HCT116 (cell line): Measurements from ENCODE around the gene ADAMTS14. TPM values are rescaled to one million over a fixed set of nuclear protein-coding genes. Genes with fewer than 3 reads are reported as not detected.

Source experiments
- ATAC-seq: fragments of 200-7000 bp; cut with Tn5 transposase; 2 replicates; pipeline ENCODE4 v1.9.1; 2020; ENCODE audit warnings: mild to moderate bottlenecking, moderate library complexity
- BruUV-seq: library from RNA; stranded (reverse); fragments of 400-500 nt; replicated peaks from 2 replicates; lab custom pipeline; 2021; lab: Mats Ljungman, UMichigan
- CTCF ChIA-PET: fragments of 300-600 bp; sonication (Branson Sonifier 250); formaldehyde crosslinking; loops from one replicate; lab custom pipeline; 2021; ENCODE audit warnings: antibody characterized with exemption; lab: Charles Lee
- POLR2A ChIA-PET: fragments of 300-600, 350-600 bp; sonication (Branson Sonifier 250); formaldehyde crosslinking; loops from one replicate; lab custom pipeline; 2021; ENCODE audit warnings: antibody characterized with exemption; lab: Charles Lee
- RAD21 ChIA-PET, 2 experiments: fragments of 300-600 bp; sonication (Branson Sonifier 250); formaldehyde crosslinking; loops; one replicate each; lab custom pipeline; 2023; ENCODE audit warnings: low total read pairs in 2 of 2; ENCODE audit not compliant: uncharacterized antibody in 2 of 2, unreplicated experiment in 2 of 2, low non-redundant PET in 1 of 2; lab: Charles Lee
- DNase-seq: peaks from one replicate; pipeline ENCODE4 v3.0.0-alpha.2; 2010; ENCODE audit warnings: low read depth, low spot score
- H2AFZ ChIP-seq: fragments of 200-600 bp; shearing (Covaris generic), sonication (generic); 2 replicates; pipeline ENCODE4 v1.6.1; 2017; ENCODE audit warnings: low read depth, mixed run types, mixed read lengths, antibody characterized with exemption, low read length; ENCODE audit not compliant: poor library complexity, severe bottlenecking
- H3K27ac ChIP-seq: 2 replicates; pipeline ENCODE4 v1.5.1; 2012; ENCODE audit warnings: low read depth, low read length
- H3K27me3 ChIP-seq: fragments of 200-600 bp; sonication (generic); 2 replicates; pipeline ENCODE4 v1.6.1; 2016; ENCODE audit warnings: mixed run types, low read length, mixed read lengths; ENCODE audit not compliant: insufficient read depth
- H3K36me3 ChIP-seq, 2 experiments: fragments of 200-500 bp in 1 of 2; fragments of 200-600 bp in 1 of 2; sonication (Bioruptor generic) in 1 of 2; sonication (generic) in 1 of 2; 2 replicates each; pipeline versions ENCODE4 v1.5.1 to v1.6.1; 2014 to 2016; ENCODE audit warnings: low read length in 2 of 2, inconsistent platforms in 1 of 2, mixed read lengths in 1 of 2, mixed run types in 1 of 2; ENCODE audit not compliant: insufficient read depth in 2 of 2, control insufficient read depth in 1 of 2
- H3K4me1 ChIP-seq, 2 experiments: fragments of 200-600 bp in 1 of 2; sonication (generic) in 1 of 2; 2 replicates each; pipeline versions ENCODE4 v1.5.1 to v1.6.1; 2012 to 2017; ENCODE audit warnings: low read length in 2 of 2, inconsistent platforms in 1 of 2, mild to moderate bottlenecking in 1 of 2, mixed read lengths in 1 of 2, mixed run types in 1 of 2, moderate library complexity in 1 of 2; ENCODE audit not compliant: insufficient read depth in 2 of 2, control insufficient read depth in 1 of 2
- H3K4me2 ChIP-seq: fragments of 200-600 bp; sonication (generic); 2 replicates; pipeline ENCODE4 v1.6.1; 2017; ENCODE audit warnings: mixed run types, low read length, mixed read lengths
- H3K4me3 ChIP-seq, 2 experiments: fragments of 200-600 bp in 1 of 2; sonication (generic) in 1 of 2; replicated peaks in 1 of 2; 2 replicates each; pipeline ENCODE4 v1.5.1; 2011 to 2016; ENCODE audit warnings: low read length in 2 of 2, control low read depth in 1 of 2, low read depth in 1 of 2, mild to moderate bottlenecking in 1 of 2, mixed read lengths in 1 of 2, mixed run types in 1 of 2
- H3K79me2 ChIP-seq: fragments of 200-600 bp; sonication (generic); 2 replicates; pipeline ENCODE4 v1.6.1; 2017; ENCODE audit warnings: mild to moderate bottlenecking, mixed run types, low read length, moderate library complexity, mixed read lengths; ENCODE audit not compliant: insufficient read depth
- H3K9ac ChIP-seq: fragments of 200-600 bp; sonication (generic); 2 replicates; pipeline ENCODE4 v1.6.1; 2016; ENCODE audit warnings: low read length, mixed read lengths
- H3K9me2 ChIP-seq: fragments of 200-600 bp; sonication (generic), shearing (Covaris generic); 2 replicates; pipeline ENCODE4 v1.6.1; 2017; ENCODE audit warnings: mixed run types, mild to moderate bottlenecking, moderate library complexity; ENCODE audit not compliant: insufficient read depth
- H3K9me3 ChIP-seq, 2 experiments: fragments of 200-500 bp in 1 of 2; fragments of 200-600 bp in 1 of 2; sonication (Bioruptor generic) in 1 of 2; sonication (generic) in 1 of 2; 2 replicates each; pipeline ENCODE4 v1.6.1; 2014 to 2017; ENCODE audit warnings: low read length in 2 of 2, mixed read lengths in 2 of 2, inconsistent platforms in 1 of 2, low read depth in 1 of 2, mild to moderate bottlenecking in 1 of 2, mixed run types in 1 of 2, moderate library complexity in 1 of 2; ENCODE audit not compliant: control insufficient read depth in 1 of 2, insufficient read depth in 1 of 2
- H4K20me1 ChIP-seq: fragments of 200-600 bp; sonication (generic), shearing (Covaris generic); 2 replicates; pipeline ENCODE4 v1.6.1; 2017; ENCODE audit warnings: mixed run types, mild to moderate bottlenecking, moderate library complexity; ENCODE audit not compliant: insufficient read depth
- CBX3 ChIP-seq: IDR thresholded peaks from 2 replicates; pipeline ENCODE4 v1.6.1; 2012; ENCODE audit warnings: low read depth
- EGR1 ChIP-seq: IDR thresholded peaks from 2 replicates; pipeline ENCODE4 v1.6.1; 2012; ENCODE audit warnings: low read depth
- ELF1 ChIP-seq: IDR thresholded peaks from 2 replicates; pipeline ENCODE4 v1.6.1; 2012; ENCODE audit warnings: low read depth, borderline replicate concordance
- EZH2phosphoT487 ChIP-seq: fragments of 200-600 bp; IDR thresholded peaks from 2 replicates; pipeline ENCODE4 v1.6.1; 2018; ENCODE audit warnings: antibody characterized with exemption, borderline replicate concordance
- FOSL1 ChIP-seq: IDR thresholded peaks from 2 replicates; pipeline ENCODE4 v1.6.1; 2012; ENCODE audit warnings: low read depth
- JUND ChIP-seq: IDR thresholded peaks from 2 replicates; pipeline ENCODE4 v1.6.1; 2012
- MAX ChIP-seq: IDR thresholded peaks from 2 replicates; pipeline ENCODE4 v1.6.1; 2012
- POLR2A ChIP-seq: IDR thresholded peaks from 2 replicates; pipeline ENCODE4 v1.7.0; 2011; ENCODE audit warnings: borderline replicate concordance; ENCODE audit not compliant: insufficient read depth, insufficient read length; ENCODE audit errors: extremely low read depth
- POLR2AphosphoS5 ChIP-seq: IDR thresholded peaks from 2 replicates; pipeline ENCODE4 v1.6.1; 2011; ENCODE audit warnings: mild to moderate bottlenecking, low read depth, low read length, moderate library complexity
- RAD21 ChIP-seq: IDR thresholded peaks from 2 replicates; pipeline ENCODE4 v1.6.1; 2012; ENCODE audit warnings: low read depth, mild to moderate bottlenecking
- TCF7L2 ChIP-seq: IDR thresholded peaks from 2 replicates; pipeline ENCODE4 v1.7.0; 2011; ENCODE audit warnings: borderline replicate concordance, inconsistent platforms; ENCODE audit not compliant: insufficient read depth, insufficient read length; ENCODE audit errors: extremely low read depth
- ZBTB33 ChIP-seq: IDR thresholded peaks from 2 replicates; pipeline ENCODE4 v1.6.1; 2011; ENCODE audit warnings: mild to moderate bottlenecking, low read length, moderate library complexity; ENCODE audit not compliant: insufficient replicate concordance; ENCODE audit errors: extremely low read depth
- ZFX ChIP-seq: fragments of 450-650 bp; IDR thresholded peaks from 2 replicates; pipeline ENCODE4 v1.6.1; 2017
- ZNF274 ChIP-seq: fragments of 200-500 bp; sonication (Bioruptor generic); IDR thresholded peaks from 2 replicates; pipeline ENCODE4 v1.6.1; 2014; ENCODE audit warnings: mild to moderate bottlenecking, low read depth, low read length, inconsistent platforms
- intact Hi-C: fragments of 100-400 bp; cut with micrococcal nuclease; formaldehyde crosslinking; loops from 2 replicates; pipeline ENCODE4 v1.10.0; 2022
- total RNA-seq: library from RNA; stranded (reverse); gene quantifications from one replicate; pipeline ENCODE4 v1.2.1, GENCODE V29; 2021; ENCODE audit not compliant: unreplicated experiment
- TF ChIP-seq, protein P1 (sequence below): IDR thresholded peaks from 2 replicates; pipeline ENCODE4 v1.6.1; 2012

Gene ADAMTS14
- total RNA-seq, 1 experiment from 2014 or later: 13.2 TPM

DNA sequence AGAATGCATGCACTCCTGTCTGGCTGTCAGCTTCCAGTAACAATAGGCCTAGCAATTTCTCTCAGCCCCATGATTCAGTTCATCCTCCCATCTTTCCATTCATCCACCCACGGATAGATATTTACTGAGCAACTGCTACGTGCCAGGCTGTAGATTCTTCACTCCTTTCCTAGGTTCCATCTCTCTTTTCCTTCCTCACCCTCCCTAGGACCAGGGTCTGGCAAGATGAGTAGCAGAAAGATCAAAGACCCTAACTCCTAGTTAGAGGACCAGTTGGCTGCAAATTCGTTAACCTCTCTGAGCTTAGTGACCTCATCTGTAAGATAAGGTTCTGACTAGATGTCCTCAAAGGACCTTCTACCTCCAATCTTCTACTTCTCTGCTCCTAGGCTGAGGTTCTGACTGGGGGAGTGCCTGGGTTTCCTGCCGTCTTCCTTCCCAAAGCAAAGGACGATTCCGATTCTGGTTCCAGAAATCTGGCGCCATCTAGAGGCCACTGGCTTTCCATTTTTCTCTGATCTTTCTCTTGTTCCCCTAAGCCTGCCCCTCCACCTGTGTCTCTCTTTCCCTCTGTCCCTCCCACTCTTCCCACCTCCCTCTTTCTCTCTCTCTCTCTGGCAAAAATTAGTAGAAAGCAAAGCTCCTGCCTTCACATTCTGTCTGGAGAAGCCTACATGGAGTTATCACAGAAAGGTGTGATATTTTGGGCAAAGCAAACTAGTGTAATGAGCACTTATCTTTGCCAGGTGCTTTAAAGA is 86.6 kb downstream of the ADAMTS14 start (continued):
- TF ChIP-seq ZBTB33 (no peak), JUND (no peak), POLR2AphosphoS5 (no peak), EGR1 (0 out of 2 replicates have a peak, but pooled peaks have one; percentile 32), ZNF274 (no peak), RAD21 (peak; percentile 93), ELF1 (no peak), EZH2phosphoT487 (no peak), FOSL1 (no peak), POLR2A (no peak), CBX3 (no peak; the same call in 1 of the 2 replicates), ZFX (no peak)
- TF ChIP-seq, protein P1, sequence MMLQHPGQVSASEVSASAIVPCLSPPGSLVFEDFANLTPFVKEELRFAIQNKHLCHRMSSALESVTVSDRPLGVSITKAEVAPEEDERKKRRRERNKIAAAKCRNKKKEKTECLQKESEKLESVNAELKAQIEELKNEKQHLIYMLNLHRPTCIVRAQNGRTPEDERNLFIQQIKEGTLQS: no peak

DNA sequence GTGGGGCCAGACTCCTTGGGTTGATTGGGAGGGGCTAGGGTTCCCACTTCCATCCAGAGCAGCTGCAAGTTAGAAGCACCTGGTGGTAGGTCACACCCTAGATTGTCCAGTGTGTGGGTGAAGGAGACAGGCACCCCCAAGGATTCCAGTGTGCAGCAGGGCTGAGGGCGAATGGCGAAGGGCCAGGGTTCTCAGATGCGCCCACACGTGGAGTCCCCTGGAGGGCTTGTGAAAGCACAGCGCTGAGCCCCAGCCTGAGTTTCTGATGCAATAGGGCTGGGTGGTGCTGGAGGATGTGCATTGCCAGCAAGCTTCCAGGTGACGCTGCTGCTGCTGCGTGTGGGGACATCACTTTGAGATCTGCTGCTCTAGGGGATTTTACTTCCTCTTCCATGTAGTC is 87.5 kb downstream of the ADAMTS14 start:
- POLR2A ChIA-PET: no interaction called here
- ATAC-seq: no peak

More for the DNA sequence above, 87.5 kb downstream of the ADAMTS14 start:
- no peak overlapping the region for H3K9ac ChIP-seq
- H2AFZ ChIP-seq: no peak overlapping the region
- H3K4me2 ChIP-seq: no peak overlapping the region
- H3K79me2 ChIP-seq: no peaks in the 10 kb centered on the region
- peaks cover 20 to 44% of the 10 kb centered on the region in 2 experiments for H3K4me1 ChIP-seq
- no peak overlapping the region; the same call in 1 of the 2 replicates for H3K27ac ChIP-seq
- TF ChIP-seq EZH2phosphoT487: no peak
- no peak for TF ChIP-seq POLR2A
- no peak for TF ChIP-seq TCF7L2
- no peak for TF ChIP-seq FOSL1
- no peak for TF ChIP-seq ZBTB33
- TF ChIP-seq MAX: no peak
- no peaks in the 10 kb centered on the region for H3K9me3 ChIP-seq
- no peak for DNase-seq
- H3K4me3 ChIP-seq: no peak overlapping the region
- H3K9me2 ChIP-seq: no peaks in the 10 kb centered on the region
- H4K20me1 ChIP-seq: no peaks in the 10 kb centered on the region
- ChIA-PET CTCF (interaction anchor here (1.2 to 1.6 kb wide), 2 partner anchors 201 to 298 kb away, joined by 3 to 7 read pairs; no protein-coding TSS in a partner anchor), RAD21 (no interaction called here)
- no peaks in the 10 kb centered on the region for H3K27me3 ChIP-seq
- BruUV-seq: no TSS peak
- no peaks in the 10 kb centered on the region for H3K36me3 ChIP-seq
- intact Hi-C loops: loop anchor here (1.0 to 5.0 kb wide), 6 partner anchors 121 to 297 kb away; no protein-coding TSS in a partner anchor
